NCI-H2171 (cell line): ENCODE measurements around the gene KCNJ11.

Experiments used
- DNase-seq: peaks from one replicate; lab custom pipeline; 2025; lab: John Stamatoyannopoulos, UW

KCNJ11 gene

GRCh38 chr11:17366495-17366894 is 22.0 kb downstream of the KCNJ11 start:
- no peak for DNase-seq

GRCh38 chr11:17354601-17354991 is 33.9 kb downstream of the KCNJ11 start:
- no peak for DNase-seq

- DNase-seq: no peak
Measured at GRCh38 chr11:17353821-17354600, 34.4 kb downstream of the KCNJ11 start.

GRCh38 chr11:17352950-17353820 is 35.3 kb downstream of the KCNJ11 start:
- no peak for DNase-seq

- no peak for DNase-seq
Measured at GRCh38 chr11:17351510-17352176, 36.8 kb downstream of the KCNJ11 start, which contains the start of gene NCR3LG1. NCR3LG1 (plus strand) TSS chr11:17351800; CDS start chr11:17351970, 170 bp downstream.

GRCh38 chr11:17351172-17351509 is 37.3 kb downstream of the KCNJ11 start:
- DNase-seq: no peak

GRCh38 chr11:17350455-17351171 is 37.8 kb downstream of the KCNJ11 start:
- no peak for DNase-seq

GRCh38 chr11:17347676-17348075 is 40.8 kb downstream of the KCNJ11 start:
- DNase-seq: no peak

- no peak for DNase-seq
Measured at GRCh38 chr11:17343907-17344306, 44.6 kb downstream of the KCNJ11 start.

- no peak for DNase-seq
Measured at GRCh38 chr11:17343257-17343656, 45.2 kb downstream of the KCNJ11 start.
